ENCODE measurements around the gene MLXIPL.

DNA sequence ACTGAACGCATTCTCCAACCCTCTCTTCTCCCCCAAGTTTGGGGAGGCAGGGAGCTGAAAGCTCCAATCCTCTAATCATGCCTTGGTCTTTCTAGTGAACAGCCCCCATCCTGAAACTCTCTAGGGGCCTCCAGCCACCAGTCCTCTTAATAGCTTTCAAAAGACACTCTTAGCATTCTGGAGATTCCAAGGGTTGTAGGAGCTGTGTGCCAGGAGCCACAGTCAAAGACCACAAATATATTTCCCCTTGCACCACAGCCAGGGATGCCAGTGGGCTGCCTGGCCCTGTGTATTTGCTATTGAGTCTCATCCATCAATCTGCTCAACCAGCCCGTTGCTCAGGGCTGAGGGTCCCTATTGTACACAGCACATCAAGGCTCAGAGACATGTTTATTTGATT, 18.5 kb upstream of the MLXIPL start:
- TF ChIP-seq, protein P1, sequence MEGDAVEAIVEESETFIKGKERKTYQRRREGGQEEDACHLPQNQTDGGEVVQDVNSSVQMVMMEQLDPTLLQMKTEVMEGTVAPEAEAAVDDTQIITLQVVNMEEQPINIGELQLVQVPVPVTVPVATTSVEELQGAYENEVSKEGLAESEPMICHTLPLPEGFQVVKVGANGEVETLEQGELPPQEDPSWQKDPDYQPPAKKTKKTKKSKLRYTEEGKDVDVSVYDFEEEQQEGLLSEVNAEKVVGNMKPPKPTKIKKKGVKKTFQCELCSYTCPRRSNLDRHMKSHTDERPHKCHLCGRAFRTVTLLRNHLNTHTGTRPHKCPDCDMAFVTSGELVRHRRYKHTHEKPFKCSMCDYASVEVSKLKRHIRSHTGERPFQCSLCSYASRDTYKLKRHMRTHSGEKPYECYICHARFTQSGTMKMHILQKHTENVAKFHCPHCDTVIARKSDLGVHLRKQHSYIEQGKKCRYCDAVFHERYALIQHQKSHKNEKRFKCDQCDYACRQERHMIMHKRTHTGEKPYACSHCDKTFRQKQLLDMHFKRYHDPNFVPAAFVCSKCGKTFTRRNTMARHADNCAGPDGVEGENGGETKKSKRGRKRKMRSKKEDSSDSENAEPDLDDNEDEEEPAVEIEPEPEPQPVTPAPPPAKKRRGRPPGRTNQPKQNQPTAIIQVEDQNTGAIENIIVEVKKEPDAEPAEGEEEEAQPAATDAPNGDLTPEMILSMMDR (IDR thresholded peaks at IDR 0.05) = no peak
- TF ChIP-seq POLR2AphosphoS5 (IDR thresholded peaks at IDR 0.05) (no peak), POLR2A (IDR thresholded peaks at IDR 0.05) (no peak)

Data from breast epithelium (tissue), 3 donors.